Measurements from ENCODE around the gene HSPB6. TPM values are rescaled to one million over a fixed set of nuclear protein-coding genes. Genes with fewer than 3 reads are reported as not detected.

HSPB6 gene
- total RNA-seq, 1 donor from 2014 or later = 1.9 TPM

DNA sequence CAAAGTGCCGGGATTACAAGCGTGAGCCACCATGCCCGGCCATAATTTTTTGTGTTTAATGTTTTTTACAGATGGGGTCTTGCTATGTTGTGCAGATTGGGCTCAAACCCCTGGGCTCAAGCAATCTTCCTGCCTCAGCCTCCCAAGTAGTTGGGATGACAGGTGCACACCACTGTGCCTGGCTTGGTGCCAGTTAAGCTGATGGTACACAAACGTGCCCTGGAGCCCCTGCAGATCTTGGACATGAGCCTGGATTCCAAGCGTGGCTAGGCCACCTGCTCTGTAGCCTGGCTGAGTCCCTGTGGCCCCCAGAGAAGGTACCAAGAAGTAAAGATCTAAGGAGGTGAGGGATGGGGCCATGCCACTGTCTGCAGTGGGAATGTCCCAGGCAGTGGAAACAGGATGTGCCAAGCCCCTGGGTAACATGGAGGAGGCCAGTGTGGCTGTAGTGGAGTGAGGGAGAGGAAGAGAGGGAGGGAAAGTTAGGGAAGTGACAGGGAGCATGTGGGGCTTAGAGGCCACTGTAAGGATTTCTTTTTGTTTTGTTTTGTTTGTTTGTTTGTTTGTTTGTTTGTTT, 48.8 kb upstream of the HSPB6 start:
- no peaks in the 10 kb centered on the region for H3K4me1 ChIP-seq (ENCODE audit: insufficient read depth, low read length)
- no peaks in the 10 kb centered on the region for H3K36me3 ChIP-seq (ENCODE audit: insufficient read depth, low read length)
- H3K27me3 ChIP-seq (ENCODE audit: insufficient read depth, low read length) = no peaks in the 10 kb centered on the region
- H3K4me2 ChIP-seq (ENCODE audit: low read length) = no peak overlapping the region
- no peak for DNase-seq (ENCODE audit: low read depth)
- no peaks in the 10 kb centered on the region for H3K79me2 ChIP-seq (ENCODE audit: insufficient read depth, low read length)
- Mint-ChIP-seq H3K4me1 (ENCODE audit: low read depth, unreplicated experiment) (no peaks in the 10 kb centered on the region), H3K27me3 (ENCODE audit: low read depth, unreplicated experiment) (peaks cover 57% of the 10 kb centered on the region), H3K9me3 (ENCODE audit: unreplicated experiment) (peaks cover 7% of the 10 kb centered on the region), H3K4me3 (ENCODE audit: unreplicated experiment) (no peak overlapping the region), H3K36me3 (ENCODE audit: low read depth, unreplicated experiment) (no peaks in the 10 kb centered on the region), H3K27ac (ENCODE audit: unreplicated experiment) (no peak overlapping the region)
- H3K9ac ChIP-seq (ENCODE audit: low read length) = no peak overlapping the region
- no peak overlapping the region for H2AFZ ChIP-seq (ENCODE audit: low read depth, low read length)
- H3K4me3 ChIP-seq (ENCODE audit: insufficient read depth, low read depth, low read length) = no peak overlapping the region
- H3K9me3 ChIP-seq (ENCODE audit: insufficient read depth, low read depth, low read length) = no peaks in the 10 kb centered on the region
- no peaks in the 10 kb centered on the region for H4K20me1 ChIP-seq (ENCODE audit: insufficient read depth, low read length)
- H3K27ac ChIP-seq (ENCODE audit: low read depth, low read length) = no peak overlapping the region
- no peak for FAIRE-seq
- TF ChIP-seq EZH2 (IDR thresholded peaks at IDR 0.05; ENCODE audit: insufficient read depth, low read length) = no peak
- TF ChIP-seq, protein P1, sequence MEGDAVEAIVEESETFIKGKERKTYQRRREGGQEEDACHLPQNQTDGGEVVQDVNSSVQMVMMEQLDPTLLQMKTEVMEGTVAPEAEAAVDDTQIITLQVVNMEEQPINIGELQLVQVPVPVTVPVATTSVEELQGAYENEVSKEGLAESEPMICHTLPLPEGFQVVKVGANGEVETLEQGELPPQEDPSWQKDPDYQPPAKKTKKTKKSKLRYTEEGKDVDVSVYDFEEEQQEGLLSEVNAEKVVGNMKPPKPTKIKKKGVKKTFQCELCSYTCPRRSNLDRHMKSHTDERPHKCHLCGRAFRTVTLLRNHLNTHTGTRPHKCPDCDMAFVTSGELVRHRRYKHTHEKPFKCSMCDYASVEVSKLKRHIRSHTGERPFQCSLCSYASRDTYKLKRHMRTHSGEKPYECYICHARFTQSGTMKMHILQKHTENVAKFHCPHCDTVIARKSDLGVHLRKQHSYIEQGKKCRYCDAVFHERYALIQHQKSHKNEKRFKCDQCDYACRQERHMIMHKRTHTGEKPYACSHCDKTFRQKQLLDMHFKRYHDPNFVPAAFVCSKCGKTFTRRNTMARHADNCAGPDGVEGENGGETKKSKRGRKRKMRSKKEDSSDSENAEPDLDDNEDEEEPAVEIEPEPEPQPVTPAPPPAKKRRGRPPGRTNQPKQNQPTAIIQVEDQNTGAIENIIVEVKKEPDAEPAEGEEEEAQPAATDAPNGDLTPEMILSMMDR (IDR thresholded peaks at IDR 0.05; ENCODE audit: insufficient read depth, low read depth, low read length) = no peak

DNA sequence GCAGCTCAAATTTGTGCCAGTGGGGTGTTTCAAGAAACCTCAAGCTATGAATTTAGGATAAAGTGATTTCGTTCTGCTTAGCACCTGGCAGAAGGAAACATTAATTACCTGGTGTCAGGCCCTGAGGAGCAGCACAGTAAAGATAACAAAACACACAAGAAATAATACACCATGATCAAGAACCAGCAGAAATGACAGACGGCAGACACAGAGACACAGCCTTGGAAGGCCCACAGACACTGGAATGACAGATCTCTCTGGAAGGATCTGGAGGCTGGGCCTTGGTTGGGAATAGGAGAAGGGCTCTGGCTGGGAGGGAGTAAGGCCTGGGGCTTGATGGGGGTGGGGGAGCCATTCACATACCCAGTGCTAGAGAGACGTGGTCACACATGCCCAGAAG, 45.0 kb upstream of the HSPB6 start:
- TF ChIP-seq EZH2 (IDR thresholded peaks at IDR 0.05; ENCODE audit: insufficient read depth, low read length) = no peak
- TF ChIP-seq, protein P1 (IDR thresholded peaks at IDR 0.05; ENCODE audit: insufficient read depth, low read depth, low read length) = no peak
- Histone ChIP-seq H3K4me1 (ENCODE audit: insufficient read depth, low read length) (no peaks in the 10 kb centered on the region), H3K4me3 (ENCODE audit: insufficient read depth, low read depth, low read length) (no peak overlapping the region), H3K27ac (ENCODE audit: low read depth, low read length) (no peak overlapping the region), H3K4me2 (ENCODE audit: low read length) (no peak overlapping the region), H2AFZ (ENCODE audit: low read depth, low read length) (no peak overlapping the region), H3K9ac (ENCODE audit: low read length) (no peak overlapping the region), H3K9me3 (ENCODE audit: insufficient read depth, low read depth, low read length) (no peaks in the 10 kb centered on the region), H3K36me3 (ENCODE audit: insufficient read depth, low read length) (no peaks in the 10 kb centered on the region), H3K27me3 (ENCODE audit: insufficient read depth, low read length) (peaks cover 9% of the 10 kb centered on the region), H4K20me1 (ENCODE audit: insufficient read depth, low read length) (no peaks in the 10 kb centered on the region), H3K79me2 (ENCODE audit: insufficient read depth, low read length) (no peaks in the 10 kb centered on the region)
- Mint-ChIP-seq H3K4me1 (ENCODE audit: low read depth, unreplicated experiment) (no peaks in the 10 kb centered on the region), H3K36me3 (ENCODE audit: low read depth, unreplicated experiment) (no peaks in the 10 kb centered on the region), H3K27ac (ENCODE audit: unreplicated experiment) (no peak overlapping the region), H3K27me3 (ENCODE audit: low read depth, unreplicated experiment) (peaks cover 57% of the 10 kb centered on the region), H3K9me3 (ENCODE audit: unreplicated experiment) (peaks cover 7% of the 10 kb centered on the region), H3K4me3 (ENCODE audit: unreplicated experiment) (no peak overlapping the region)
- FAIRE-seq (no peak), DNase-seq (ENCODE audit: low read depth) (no peak)

DNA sequence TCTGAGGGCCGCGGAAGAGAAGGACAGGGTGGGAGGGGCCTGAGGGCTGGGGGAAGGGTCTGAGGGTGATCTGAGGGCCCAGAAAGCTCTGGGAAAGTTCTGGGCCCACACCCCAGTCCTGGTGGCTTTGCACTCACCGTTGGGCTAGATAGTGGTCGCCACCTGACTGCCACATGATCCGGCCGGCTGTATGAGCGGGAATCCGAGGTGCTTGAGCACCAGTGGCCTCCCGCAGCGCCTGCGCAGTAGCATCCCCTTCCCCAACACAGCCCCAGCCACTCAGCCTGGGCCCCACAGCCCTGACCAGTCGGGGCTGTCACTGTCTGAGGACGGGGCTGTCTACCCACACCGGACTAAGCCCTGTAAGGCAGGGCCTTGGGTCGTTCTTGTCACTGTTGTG, 40.8 kb upstream of the HSPB6 start:
- Histone ChIP-seq H3K4me2 (ENCODE audit: low read length) (no peak overlapping the region), H3K27ac (ENCODE audit: low read depth, low read length) (no peak overlapping the region)

More for the DNA sequence above, 40.8 kb upstream of the HSPB6 start:
- peaks cover 53% of the 10 kb centered on the region for H3K27me3 Mint-ChIP-seq (ENCODE audit: low read depth, unreplicated experiment)
- H3K27ac Mint-ChIP-seq (ENCODE audit: unreplicated experiment) = no peak overlapping the region
- Histone ChIP-seq H3K4me1 (ENCODE audit: insufficient read depth, low read length) (no peaks in the 10 kb centered on the region), H3K4me3 (ENCODE audit: insufficient read depth, low read depth, low read length) (no peak overlapping the region), H3K9me3 (ENCODE audit: insufficient read depth, low read depth, low read length) (no peaks in the 10 kb centered on the region), H2AFZ (ENCODE audit: low read depth, low read length) (no peak overlapping the region), H4K20me1 (ENCODE audit: insufficient read depth, low read length) (no peaks in the 10 kb centered on the region), H3K27me3 (ENCODE audit: insufficient read depth, low read length) (peaks cover 17% of the 10 kb centered on the region), H3K36me3 (ENCODE audit: insufficient read depth, low read length) (no peaks in the 10 kb centered on the region), H3K9ac (ENCODE audit: low read length) (no peak overlapping the region), H3K79me2 (ENCODE audit: insufficient read depth, low read length) (no peaks in the 10 kb centered on the region)
- no peak for FAIRE-seq
- H3K9me3 Mint-ChIP-seq (ENCODE audit: unreplicated experiment) = peaks cover 7% of the 10 kb centered on the region
- no peaks in the 10 kb centered on the region for H3K36me3 Mint-ChIP-seq (ENCODE audit: low read depth, unreplicated experiment)
- DNase-seq (ENCODE audit: low read depth) = no peak
- TF ChIP-seq, protein P1 (IDR thresholded peaks at IDR 0.05; ENCODE audit: insufficient read depth, low read depth, low read length) = no peak
- no peak for TF ChIP-seq EZH2 (IDR thresholded peaks at IDR 0.05; ENCODE audit: insufficient read depth, low read length)
- H3K4me3 Mint-ChIP-seq (ENCODE audit: unreplicated experiment) = no peak overlapping the region
- no peaks in the 10 kb centered on the region for H3K4me1 Mint-ChIP-seq (ENCODE audit: low read depth, unreplicated experiment)

All from astrocyte (in vitro differentiated cells and primary cell).